Sigmoid colon (tissue), 7 donors: ENCODE results near the gene TXNDC11. TPM values are rescaled to one million over a fixed set of nuclear protein-coding genes. Genes with fewer than 3 reads are reported as not detected.

Experiments used
- DNase-seq: peaks from one replicate; pipeline ENCODE4 v3.0.0-alpha.2; 2019
- H3K27ac ChIP-seq, 4 donors: fragments of 200-600 bp; sonication (generic); one replicate each; pipeline ENCODE4 v1.5.1; 2016 to 2019; ENCODE audit warnings: mild to moderate bottlenecking in 1 of 4
- H3K27me3 ChIP-seq, 3 donors: fragments of 200-600 bp; sonication (generic); one replicate each; pipeline ENCODE4 v1.5.1; 2019; ENCODE audit warnings: mild to moderate bottlenecking in 1 of 3
- H3K36me3 ChIP-seq, 4 donors: fragments of 200-600 bp; sonication (generic); one replicate each; pipeline ENCODE4 v1.5.1; 2016 to 2019
- H3K4me1 ChIP-seq, 4 donors: fragments of 200-600 bp; sonication (generic); one replicate each; pipeline ENCODE4 v1.5.1; 2017 to 2019
- H3K4me3 ChIP-seq, 4 donors: fragments of 200-600 bp; sonication (generic); one replicate each; pipeline ENCODE4 v1.5.1; 2017 to 2019; ENCODE audit warnings: mild to moderate bottlenecking in 2 of 4, moderate library complexity in 1 of 4
- H3K9me3 ChIP-seq, 4 donors: fragments of 200-600 bp in 3 of 4; sonication (generic) in 3 of 4; one replicate each; pipeline versions ENCODE4 v1.5.1 to v1.6.1; 2013 to 2019
- CTCF ChIP-seq, 4 experiments: fragments of 450-650 bp in 3 of 4; fragments of 200-600 bp in 1 of 4; IDR thresholded peaks; one replicate each; pipeline ENCODE4 v1.5.1; 2016 to 2019; ENCODE audit warnings: antibody characterized with exemption in 4 of 4, mild to moderate bottlenecking in 3 of 4, moderate library complexity in 2 of 4
- EP300 ChIP-seq, 4 donors: sonication (generic); formaldehyde crosslinking; IDR thresholded peaks; one replicate each; pipeline ENCODE4 v1.6.1; 2017; ENCODE audit warnings: antibody characterized with exemption in 4 of 4
- POLR2A ChIP-seq, 2 donors: fragments of 450-650 bp; IDR thresholded peaks; one replicate each; pipeline ENCODE4 v1.6.1; 2016; ENCODE audit warnings: antibody characterized with exemption in 2 of 2, mild to moderate bottlenecking in 2 of 2, moderate library complexity in 2 of 2
- POLR2AphosphoS5 ChIP-seq, 4 donors: sonication (generic); formaldehyde crosslinking; IDR thresholded peaks; one replicate each; pipeline ENCODE4 v1.6.1; 2017; ENCODE audit warnings: antibody characterized with exemption in 4 of 4
- WGBS, 2 donors: extraction: QIAGEN DNeasy Blood & Tissue Kit; methylation state at CpG; one replicate each; pipeline ENCODE4 v1.1.7; 2013; 5-methylcytosine and 5-hydroxymethylcytosine counted together
- intact Hi-C: fragments of 100-400 bp; cut with DNase I; formaldehyde crosslinking; loops from one replicate; pipeline ENCODE4 v1.15.1; 2023
- polyA plus RNA-seq, 3 donors: library from polyadenylated mRNA; stranded (reverse); fragments of 200-250 nt; gene quantifications; one replicate each; pipeline ENCODE4 v1.2.3, GENCODE V29; 2013
- total RNA-seq, 4 donors: library from RNA; depleted of rRNA; stranded (reverse); fragments of >200 nt; gene quantifications; one replicate each; pipeline ENCODE4 v1.1.0, GENCODE V29; 2016
- donor health status: healthy with polysubstance abuse.
- donor health status: Bipolar disorder and iron deficiency.
- donor health status: healthy.

Gene TXNDC11
- total and polyA plus RNA-seq, 7 donors = 25.3 to 54.0 (median 34.9) TPM

DNA sequence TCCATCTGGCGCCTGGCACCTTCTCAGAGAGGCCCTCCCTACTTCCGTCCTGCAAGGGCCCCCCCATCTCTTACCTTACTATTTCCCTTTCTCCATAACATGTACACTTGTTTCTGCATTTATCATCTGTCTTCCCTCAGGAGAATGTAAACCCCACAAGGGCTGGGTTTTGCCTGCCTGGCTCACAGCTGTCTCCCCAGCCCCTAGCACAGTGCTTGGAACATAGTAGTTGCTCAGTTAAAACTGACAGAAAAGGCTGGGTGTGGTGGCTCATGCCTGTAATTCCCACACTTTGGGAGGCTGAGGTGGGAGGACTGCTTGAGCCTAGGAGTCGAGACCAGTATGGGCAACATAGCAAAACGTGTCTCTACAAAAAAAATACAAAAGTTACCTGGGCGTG is 80.1 kb downstream of the TXNDC11 start:
- no peak overlapping the region for H3K4me3 ChIP-seq
- H3K36me3 ChIP-seq = no peaks in the 10 kb centered on the region
- intact Hi-C loops = loop anchor here (10.0 kb wide), 1 partner anchor 698 kb away; no protein-coding TSS in a partner anchor
- TF ChIP-seq POLR2A (IDR thresholded peaks at IDR 0.05) (no peak), POLR2AphosphoS5 (IDR thresholded peaks at IDR 0.05) (no peak), EP300 (IDR thresholded peaks at IDR 0.05) (no peak), CTCF (IDR thresholded peaks at IDR 0.05) (no peak)
- peaks cover 0 to 2% (median under 1%) of the 10 kb centered on the region in 4 donors for H3K4me1 ChIP-seq
- no peak for DNase-seq
- H3K27me3 ChIP-seq = no peaks in the 10 kb centered on the region
- no peaks in the 10 kb centered on the region for H3K9me3 ChIP-seq
- WGBS, 2 donors = 82 to 93% methylated on average over 5 of the region's 5 CpGs
- H3K27ac ChIP-seq = no peak overlapping the region

GRCh38 chr16:11660565-11660964 is 82.1 kb downstream of the TXNDC11 start:
- DNase-seq = no peak
- intact Hi-C loops = loop anchor here (10.0 kb wide), 1 partner anchor 696 kb away; no protein-coding TSS in a partner anchor
- Histone ChIP-seq H3K36me3 (no peaks in the 10 kb centered on the region), H3K27me3 (no peaks in the 10 kb centered on the region), H3K9me3 (no peaks in the 10 kb centered on the region), H3K4me1 (no peaks in the 10 kb centered on the region), H3K4me3 (no peak overlapping the region), H3K27ac (no peak overlapping the region)
- WGBS, 2 donors = 82 to 84% methylated on average over 12 of the region's 12 CpGs
- no peak for TF ChIP-seq POLR2A (IDR thresholded peaks at IDR 0.05)
- no peak for TF ChIP-seq EP300 (IDR thresholded peaks at IDR 0.05)
- TF ChIP-seq POLR2AphosphoS5 (IDR thresholded peaks at IDR 0.05) = no peak
- TF ChIP-seq CTCF (IDR thresholded peaks at IDR 0.05) = no peak

- Histone ChIP-seq H3K9me3 (no peaks in the 10 kb centered on the region), H3K27ac (no peak overlapping the region), H3K27me3 (no peaks in the 10 kb centered on the region), H3K4me3 (no peak overlapping the region), H3K4me1 (no peaks in the 10 kb centered on the region), H3K36me3 (no peaks in the 10 kb centered on the region)
- WGBS, 2 donors = 73 to 85% methylated on average over 19 of the region's 19 CpGs
- DNase-seq = no peak
- intact Hi-C loops = no loop called here
- no peak for TF ChIP-seq POLR2AphosphoS5 (IDR thresholded peaks at IDR 0.05)
- no peak for TF ChIP-seq CTCF (IDR thresholded peaks at IDR 0.05)
- no peak for TF ChIP-seq POLR2A (IDR thresholded peaks at IDR 0.05)
- TF ChIP-seq EP300 (IDR thresholded peaks at IDR 0.05) = no peak
These were observed 83.6 kb downstream of the TXNDC11 start for GRCh38 chr16:11658896-11659708.

DNA sequence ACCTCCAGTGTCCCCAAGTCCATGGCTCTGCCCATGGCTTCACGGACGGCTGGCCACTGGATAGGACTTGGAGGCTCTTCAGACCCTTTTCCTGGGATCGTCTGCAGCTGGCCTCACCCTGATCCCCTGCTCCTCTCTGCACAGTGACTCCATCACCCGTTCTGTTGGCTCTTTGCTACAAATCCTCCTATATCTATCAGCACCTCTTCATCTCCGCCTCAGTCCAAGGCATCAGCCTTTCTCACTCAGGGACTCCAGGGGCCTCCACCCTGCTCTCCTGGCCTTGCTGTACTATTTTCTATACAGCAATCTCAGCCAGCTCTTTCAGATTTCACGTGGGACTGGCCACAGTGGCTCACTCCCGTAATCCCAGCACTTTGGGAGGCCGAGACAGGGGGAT is 85.1 kb downstream of the TXNDC11 start:
- no peaks in the 10 kb centered on the region for H3K36me3 ChIP-seq
- H3K9me3 ChIP-seq = no peaks in the 10 kb centered on the region
- WGBS, 2 donors = 89 to 92% methylated on average over 8 of the region's 8 CpGs
- H3K27ac ChIP-seq = no peak overlapping the region
- H3K27me3 ChIP-seq = no peaks in the 10 kb centered on the region
- no peaks in the 10 kb centered on the region for H3K4me1 ChIP-seq
- H3K4me3 ChIP-seq = no peak overlapping the region
- intact Hi-C loops = no loop called here
- DNase-seq = no peak
- TF ChIP-seq POLR2AphosphoS5 (IDR thresholded peaks at IDR 0.05) (no peak), EP300 (IDR thresholded peaks at IDR 0.05) (no peak), POLR2A (IDR thresholded peaks at IDR 0.05) (no peak), CTCF (IDR thresholded peaks at IDR 0.05) (no peak)
